GM23338 (cell line): ENCODE data around the gene ALDH5A1. TPM values are rescaled to one million over a fixed set of nuclear protein-coding genes. Genes with fewer than 3 reads are reported as not detected.

ENCODE experiments used
- ATAC-seq: fragments of 200-7000 bp; cut with Tn5 transposase; 3 replicates; pipeline ENCODE4 v1.9.1; 2020
- DNase-seq: peaks from one replicate; pipeline ENCODE4 v3.0.0-alpha.2; 2015; ENCODE audit warnings: low spot score
- H2AFZ ChIP-seq: fragments of 200-600 bp; sonication (generic); 2 replicates; pipeline ENCODE4 v1.8.0; 2016; ENCODE audit warnings: antibody characterized with exemption, mild to moderate bottlenecking, moderate library complexity
- H3F3A ChIP-seq: fragments of 200-600 bp; sonication (generic); replicated peaks from 2 replicates; pipeline ENCODE4 v1.8.0; 2017; ENCODE audit warnings: antibody characterized with exemption, mixed run types, low read depth
- H3K27ac ChIP-seq: fragments of 200-600 bp; sonication (generic); 2 replicates; pipeline ENCODE4 v1.6.1; 2016; ENCODE audit warnings: low read depth
- H3K27me3 ChIP-seq: fragments of 200-600 bp; sonication (generic); 2 replicates; pipeline ENCODE4 v1.8.0; 2016; ENCODE audit warnings: mild to moderate bottlenecking, mixed run types, moderate library complexity; ENCODE audit not compliant: insufficient read depth
- H3K36me3 ChIP-seq: fragments of 200-600 bp; sonication (generic); 2 replicates; pipeline ENCODE4 v1.8.0; 2016; ENCODE audit warnings: mild to moderate bottlenecking; ENCODE audit not compliant: insufficient read depth
- H3K4me1 ChIP-seq: fragments of 200-600 bp; sonication (generic); 2 replicates; pipeline ENCODE4 v1.8.0; 2016; ENCODE audit warnings: mild to moderate bottlenecking, moderate library complexity; ENCODE audit not compliant: insufficient read depth
- H3K4me2 ChIP-seq: fragments of 200-600 bp; sonication (generic); 2 replicates; pipeline ENCODE4 v1.7.1; 2017; ENCODE audit warnings: mixed run types
- H3K4me3 ChIP-seq: fragments of 200-600 bp; sonication (generic); 2 replicates; pipeline ENCODE4 v1.6.1; 2016; ENCODE audit warnings: mixed run types
- H3K79me2 ChIP-seq: fragments of 200-600 bp; sonication (generic); replicated peaks from 2 replicates; pipeline ENCODE4 v1.8.0; 2017; ENCODE audit warnings: mild to moderate bottlenecking; ENCODE audit not compliant: insufficient read depth
- H3K9me2 ChIP-seq: fragments of 200-600 bp; sonication (generic); 2 replicates; pipeline ENCODE4 v1.8.0; 2017; ENCODE audit not compliant: insufficient read depth
- H4K20me1 ChIP-seq: fragments of 200-600 bp; sonication (generic); replicated peaks from 2 replicates; pipeline ENCODE4 v1.8.0; 2017; ENCODE audit warnings: mild to moderate bottlenecking; ENCODE audit not compliant: insufficient read depth
- H3K27ac Mint-ChIP-seq: 2 replicates; pipeline ENCODE4 v1.8.0; 2020; ENCODE audit warnings: inconsistent platforms, mild to moderate bottlenecking, moderate library complexity, mixed read lengths
- H3K27me3 Mint-ChIP-seq: 3 replicates; pipeline ENCODE4 v1.8.0; 2022; ENCODE audit warnings: low read depth, mild to moderate bottlenecking, moderate library complexity, mixed read lengths, inconsistent platforms; ENCODE audit not compliant: insufficient read depth, poor library complexity
- H3K36me3 Mint-ChIP-seq: 3 replicates; pipeline ENCODE4 v1.8.0; 2021; ENCODE audit warnings: low read depth, mild to moderate bottlenecking, inconsistent platforms, moderate library complexity, mixed read lengths
- H3K4me1 Mint-ChIP-seq: 3 replicates; pipeline ENCODE4 v1.8.0; 2020; ENCODE audit warnings: mild to moderate bottlenecking, inconsistent platforms, mixed read lengths
- H3K4me3 Mint-ChIP-seq: 3 replicates; pipeline ENCODE4 v1.8.0; 2021; ENCODE audit warnings: moderate library complexity, mild to moderate bottlenecking, inconsistent platforms, mixed read lengths
- H3K9me3 Mint-ChIP-seq: 3 replicates; pipeline ENCODE4 v1.8.0; 2020; ENCODE audit warnings: moderate library complexity, mild to moderate bottlenecking, inconsistent platforms, mixed read lengths
- CREB1 ChIP-seq: fragments of 250-450 bp; sonication (Bioruptor Pico); IDR thresholded peaks from 2 replicates; pipeline ENCODE4 v1.5.0; 2020; ENCODE audit warnings: low read depth, mild to moderate bottlenecking, moderate library complexity
- EZH2 ChIP-seq: fragments of 200-600 bp; sonication (generic); IDR thresholded peaks from one replicate; pipeline ENCODE4 v1.8.0; 2017; ENCODE audit warnings: antibody characterized with exemption, mild to moderate bottlenecking, low read depth; ENCODE audit not compliant: unreplicated experiment
- EZH2phosphoT487 ChIP-seq: fragments of 200-600 bp; sonication (generic); IDR thresholded peaks from one replicate; pipeline ENCODE4 v1.8.1; 2018; ENCODE audit warnings: antibody characterized with exemption; ENCODE audit not compliant: unreplicated experiment
- JUNB ChIP-seq: IDR thresholded peaks from one replicate; pipeline ENCODE4 v1.6.1; 2016; ENCODE audit warnings: antibody characterized with exemption; ENCODE audit not compliant: unreplicated experiment
- POLR2AphosphoS5 ChIP-seq: IDR thresholded peaks from 2 replicates; pipeline ENCODE4 v1.6.1; 2016; ENCODE audit warnings: antibody characterized with exemption, low read depth
- STAT1 ChIP-seq: IDR thresholded peaks from one replicate; pipeline ENCODE4 v1.6.1; 2016; ENCODE audit warnings: antibody characterized with exemption; ENCODE audit not compliant: unreplicated experiment
- ZNF114 ChIP-seq: fragments of 250-450 bp; sonication (Bioruptor Pico); IDR thresholded peaks from 2 replicates; pipeline ENCODE4 v1.5.0; 2020; ENCODE audit warnings: mild to moderate bottlenecking, moderate library complexity
- ZNF331 ChIP-seq: fragments of 250-450 bp; sonication (Bioruptor Pico); IDR thresholded peaks from 2 replicates; pipeline ENCODE4 v1.5.0; 2020; ENCODE audit warnings: low read depth, mild to moderate bottlenecking, moderate library complexity
- polyA plus RNA-seq: library from polyadenylated mRNA; unstranded; fragments of >200 nt; fragmentation: Nextera tagmentation; extraction: Ambion mirVana; gene quantifications from 2 replicates; pipeline ENCODE4 v1.2.1, GENCODE V29; 2016
- total RNA-seq: library from RNA; depleted of rRNA; stranded (reverse); fragments of >200 nt; shearing (Covaris generic); gene quantifications from 2 replicates; pipeline ENCODE4 v1.2.3, GENCODE V29; 2014
- TF ChIP-seq, protein P1 (sequence below): IDR thresholded peaks from one replicate; pipeline ENCODE4 v1.6.1; 2018; ENCODE audit warnings: antibody characterized with exemption; ENCODE audit not compliant: unreplicated experiment
- TF ChIP-seq, protein P2 (sequence below), 2 experiments: fragments of 200-600 bp in 1 of 2; sonication (generic) in 1 of 2; conservative IDR thresholded peaks; 2 replicates each; pipeline versions ENCODE4 v1.5.1 to v1.6.1; 2016 to 2017; ENCODE audit warnings: antibody characterized with exemption in 2 of 2, low read depth in 2 of 2, mild to moderate bottlenecking in 2 of 2, moderate library complexity in 1 of 2
- TF ChIP-seq, protein P3 (sequence below): fragments of 250-450 bp; sonication (Bioruptor Pico); IDR thresholded peaks from 2 replicates; pipeline ENCODE4 v1.5.0; 2020; ENCODE audit warnings: mild to moderate bottlenecking, moderate library complexity

The ALDH5A1 gene
- total and polyA plus RNA-seq, 2 experiments from 2014 or later = 3.1 to 5.2 TPM

DNA sequence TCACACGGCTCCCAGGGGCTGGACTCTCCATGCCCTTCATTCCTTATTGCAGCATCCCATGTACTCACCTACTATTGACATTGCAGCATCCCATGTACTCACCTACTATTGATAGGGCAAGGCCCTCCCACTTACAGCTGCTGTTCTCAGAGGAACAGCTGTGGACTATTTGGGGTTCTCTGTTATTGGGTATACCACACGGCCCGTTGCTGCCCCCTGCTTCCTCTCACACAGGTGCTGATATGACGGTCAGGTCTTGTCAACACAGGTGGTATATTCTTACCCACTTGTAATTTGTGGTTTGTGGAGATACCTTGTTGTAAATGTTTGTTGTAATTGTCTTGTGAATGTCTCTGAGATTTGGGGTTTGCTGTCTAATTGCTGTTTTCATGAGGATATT lies 18.8 kb downstream of the ALDH5A1 start:
- DNase-seq = no peak
- Histone ChIP-seq H3K4me1 (peaks cover 13% of the 10 kb centered on the region; the same call in 1 of the 2 replicates), H4K20me1 (no peaks in the 10 kb centered on the region), H3F3A (no peaks in the 10 kb centered on the region), H3K36me3 (no peaks in the 10 kb centered on the region), H3K9me2 (no peaks in the 10 kb centered on the region), H3K4me2 (no peak overlapping the region), H3K4me3 (no peak overlapping the region), H3K27ac (no peak overlapping the region), H3K27me3 (no peaks in the 10 kb centered on the region), H3K79me2 (no peaks in the 10 kb centered on the region), H2AFZ (no peak overlapping the region)
- peaks cover 27% of the 10 kb centered on the region for H3K4me1 Mint-ChIP-seq
- no peak overlapping the region for H3K4me3 Mint-ChIP-seq
- H3K27me3 Mint-ChIP-seq = peaks cover 1% of the 10 kb centered on the region
- H3K9me3 Mint-ChIP-seq = peaks cover 5% of the 10 kb centered on the region; the same call in 2 of the 3 replicates
- H3K36me3 Mint-ChIP-seq = peaks cover 6% of the 10 kb centered on the region; the same call in 1 of the 3 replicates
- no peak overlapping the region for H3K27ac Mint-ChIP-seq
- TF ChIP-seq CREB1 (CRISPR knock-in tag) (no peak), POLR2AphosphoS5 (no peak), EZH2 (no peak), JUNB (no peak), STAT1 (no peak), ZNF114 (no peak), EZH2phosphoT487 (no peak), ZNF331 (CRISPR knock-in tag) (no peak)
- TF ChIP-seq, protein P1, sequence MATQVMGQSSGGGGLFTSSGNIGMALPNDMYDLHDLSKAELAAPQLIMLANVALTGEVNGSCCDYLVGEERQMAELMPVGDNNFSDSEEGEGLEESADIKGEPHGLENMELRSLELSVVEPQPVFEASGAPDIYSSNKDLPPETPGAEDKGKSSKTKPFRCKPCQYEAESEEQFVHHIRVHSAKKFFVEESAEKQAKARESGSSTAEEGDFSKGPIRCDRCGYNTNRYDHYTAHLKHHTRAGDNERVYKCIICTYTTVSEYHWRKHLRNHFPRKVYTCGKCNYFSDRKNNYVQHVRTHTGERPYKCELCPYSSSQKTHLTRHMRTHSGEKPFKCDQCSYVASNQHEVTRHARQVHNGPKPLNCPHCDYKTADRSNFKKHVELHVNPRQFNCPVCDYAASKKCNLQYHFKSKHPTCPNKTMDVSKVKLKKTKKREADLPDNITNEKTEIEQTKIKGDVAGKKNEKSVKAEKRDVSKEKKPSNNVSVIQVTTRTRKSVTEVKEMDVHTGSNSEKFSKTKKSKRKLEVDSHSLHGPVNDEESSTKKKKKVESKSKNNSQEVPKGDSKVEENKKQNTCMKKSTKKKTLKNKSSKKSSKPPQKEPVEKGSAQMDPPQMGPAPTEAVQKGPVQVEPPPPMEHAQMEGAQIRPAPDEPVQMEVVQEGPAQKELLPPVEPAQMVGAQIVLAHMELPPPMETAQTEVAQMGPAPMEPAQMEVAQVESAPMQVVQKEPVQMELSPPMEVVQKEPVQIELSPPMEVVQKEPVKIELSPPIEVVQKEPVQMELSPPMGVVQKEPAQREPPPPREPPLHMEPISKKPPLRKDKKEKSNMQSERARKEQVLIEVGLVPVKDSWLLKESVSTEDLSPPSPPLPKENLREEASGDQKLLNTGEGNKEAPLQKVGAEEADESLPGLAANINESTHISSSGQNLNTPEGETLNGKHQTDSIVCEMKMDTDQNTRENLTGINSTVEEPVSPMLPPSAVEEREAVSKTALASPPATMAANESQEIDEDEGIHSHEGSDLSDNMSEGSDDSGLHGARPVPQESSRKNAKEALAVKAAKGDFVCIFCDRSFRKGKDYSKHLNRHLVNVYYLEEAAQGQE = no peak
- TF ChIP-seq, protein P2, sequence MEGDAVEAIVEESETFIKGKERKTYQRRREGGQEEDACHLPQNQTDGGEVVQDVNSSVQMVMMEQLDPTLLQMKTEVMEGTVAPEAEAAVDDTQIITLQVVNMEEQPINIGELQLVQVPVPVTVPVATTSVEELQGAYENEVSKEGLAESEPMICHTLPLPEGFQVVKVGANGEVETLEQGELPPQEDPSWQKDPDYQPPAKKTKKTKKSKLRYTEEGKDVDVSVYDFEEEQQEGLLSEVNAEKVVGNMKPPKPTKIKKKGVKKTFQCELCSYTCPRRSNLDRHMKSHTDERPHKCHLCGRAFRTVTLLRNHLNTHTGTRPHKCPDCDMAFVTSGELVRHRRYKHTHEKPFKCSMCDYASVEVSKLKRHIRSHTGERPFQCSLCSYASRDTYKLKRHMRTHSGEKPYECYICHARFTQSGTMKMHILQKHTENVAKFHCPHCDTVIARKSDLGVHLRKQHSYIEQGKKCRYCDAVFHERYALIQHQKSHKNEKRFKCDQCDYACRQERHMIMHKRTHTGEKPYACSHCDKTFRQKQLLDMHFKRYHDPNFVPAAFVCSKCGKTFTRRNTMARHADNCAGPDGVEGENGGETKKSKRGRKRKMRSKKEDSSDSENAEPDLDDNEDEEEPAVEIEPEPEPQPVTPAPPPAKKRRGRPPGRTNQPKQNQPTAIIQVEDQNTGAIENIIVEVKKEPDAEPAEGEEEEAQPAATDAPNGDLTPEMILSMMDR (conservative IDR thresholded peaks at IDR 0.05; ENCODE audit: low read depth in 2 of 2) = no peak; a peak in 1 of 4 replicates
- TF ChIP-seq, protein P3, sequence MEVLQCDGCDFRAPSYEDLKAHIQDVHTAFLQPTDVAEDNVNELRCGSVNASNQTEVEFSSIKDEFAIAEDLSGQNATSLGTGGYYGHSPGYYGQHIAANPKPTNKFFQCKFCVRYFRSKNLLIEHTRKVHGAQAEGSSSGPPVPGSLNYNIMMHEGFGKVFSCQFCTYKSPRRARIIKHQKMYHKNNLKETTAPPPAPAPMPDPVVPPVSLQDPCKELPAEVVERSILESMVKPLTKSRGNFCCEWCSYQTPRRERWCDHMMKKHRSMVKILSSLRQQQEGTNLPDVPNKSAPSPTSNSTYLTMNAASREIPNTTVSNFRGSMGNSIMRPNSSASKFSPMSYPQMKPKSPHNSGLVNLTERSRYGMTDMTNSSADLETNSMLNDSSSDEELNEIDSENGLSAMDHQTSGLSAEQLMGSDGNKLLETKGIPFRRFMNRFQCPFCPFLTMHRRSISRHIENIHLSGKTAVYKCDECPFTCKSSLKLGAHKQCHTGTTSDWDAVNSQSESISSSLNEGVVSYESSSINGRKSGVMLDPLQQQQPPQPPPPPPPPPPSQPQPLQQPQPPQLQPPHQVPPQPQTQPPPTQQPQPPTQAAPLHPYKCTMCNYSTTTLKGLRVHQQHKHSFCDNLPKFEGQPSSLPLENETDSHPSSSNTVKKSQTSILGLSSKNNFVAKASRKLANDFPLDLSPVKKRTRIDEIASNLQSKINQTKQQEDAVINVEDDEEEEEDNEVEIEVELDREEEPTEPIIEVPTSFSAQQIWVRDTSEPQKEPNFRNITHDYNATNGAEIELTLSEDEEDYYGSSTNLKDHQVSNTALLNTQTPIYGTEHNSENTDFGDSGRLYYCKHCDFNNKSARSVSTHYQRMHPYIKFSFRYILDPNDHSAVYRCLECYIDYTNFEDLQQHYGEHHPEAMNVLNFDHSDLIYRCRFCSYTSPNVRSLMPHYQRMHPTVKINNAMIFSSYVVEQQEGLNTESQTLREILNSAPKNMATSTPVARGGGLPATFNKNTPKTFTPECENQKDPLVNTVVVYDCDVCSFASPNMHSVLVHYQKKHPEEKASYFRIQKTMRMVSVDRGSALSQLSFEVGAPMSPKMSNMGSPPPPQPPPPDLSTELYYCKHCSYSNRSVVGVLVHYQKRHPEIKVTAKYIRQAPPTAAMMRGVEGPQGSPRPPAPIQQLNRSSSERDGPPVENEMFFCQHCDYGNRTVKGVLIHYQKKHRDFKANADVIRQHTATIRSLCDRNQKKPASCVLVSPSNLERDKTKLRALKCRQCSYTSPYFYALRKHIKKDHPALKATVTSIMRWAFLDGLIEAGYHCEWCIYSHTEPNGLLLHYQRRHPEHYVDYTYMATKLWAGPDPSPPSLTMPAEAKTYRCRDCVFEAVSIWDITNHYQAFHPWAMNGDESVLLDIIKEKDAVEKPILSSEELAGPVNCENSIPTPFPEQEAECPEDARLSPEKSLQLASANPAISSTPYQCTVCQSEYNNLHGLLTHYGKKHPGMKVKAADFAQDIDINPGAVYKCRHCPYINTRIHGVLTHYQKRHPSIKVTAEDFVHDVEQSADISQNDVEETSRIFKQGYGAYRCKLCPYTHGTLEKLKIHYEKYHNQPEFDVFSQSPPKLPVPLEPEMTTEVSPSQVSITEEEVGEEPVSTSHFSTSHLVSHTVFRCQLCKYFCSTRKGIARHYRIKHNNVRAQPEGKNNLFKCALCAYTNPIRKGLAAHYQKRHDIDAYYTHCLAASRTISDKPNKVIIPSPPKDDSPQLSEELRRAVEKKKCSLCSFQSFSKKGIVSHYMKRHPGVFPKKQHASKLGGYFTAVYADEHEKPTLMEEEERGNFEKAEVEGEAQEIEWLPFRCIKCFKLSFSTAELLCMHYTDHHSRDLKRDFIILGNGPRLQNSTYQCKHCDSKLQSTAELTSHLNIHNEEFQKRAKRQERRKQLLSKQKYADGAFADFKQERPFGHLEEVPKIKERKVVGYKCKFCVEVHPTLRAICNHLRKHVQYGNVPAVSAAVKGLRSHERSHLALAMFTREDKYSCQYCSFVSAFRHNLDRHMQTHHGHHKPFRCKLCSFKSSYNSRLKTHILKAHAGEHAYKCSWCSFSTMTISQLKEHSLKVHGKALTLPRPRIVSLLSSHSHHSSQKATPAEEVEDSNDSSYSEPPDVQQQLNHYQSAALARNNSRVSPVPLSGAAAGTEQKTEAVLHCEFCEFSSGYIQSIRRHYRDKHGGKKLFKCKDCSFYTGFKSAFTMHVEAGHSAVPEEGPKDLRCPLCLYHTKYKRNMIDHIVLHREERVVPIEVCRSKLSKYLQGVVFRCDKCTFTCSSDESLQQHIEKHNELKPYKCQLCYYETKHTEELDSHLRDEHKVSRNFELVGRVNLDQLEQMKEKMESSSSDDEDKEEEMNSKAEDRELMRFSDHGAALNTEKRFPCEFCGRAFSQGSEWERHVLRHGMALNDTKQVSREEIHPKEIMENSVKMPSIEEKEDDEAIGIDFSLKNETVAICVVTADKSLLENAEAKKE (CRISPR knock-in tag) = no peak
- no peak for ATAC-seq
